Loucy (cell line): ENCODE results near the gene DPPA3.

Experiments
- H2AFZ ChIP-seq: fragments of 200-600 bp; sonication (generic); 2 replicates; pipeline ENCODE4 v1.6.0; 2016; ENCODE audit warnings: antibody characterized with exemption, mild to moderate bottlenecking, low read length, moderate library complexity
- H3F3A ChIP-seq: fragments of 200-600 bp; 2 replicates; pipeline ENCODE4 v1.6.0; 2016; ENCODE audit warnings: antibody characterized with exemption, low read depth, mild to moderate bottlenecking
- H3K27me3 ChIP-seq: fragments of 200-600 bp; sonication (generic); 2 replicates; pipeline ENCODE4 v1.6.1; 2014; ENCODE audit warnings: low read length, mild to moderate bottlenecking; ENCODE audit not compliant: insufficient read depth, poor library complexity, severe bottlenecking
- H3K36me3 ChIP-seq: fragments of 200-600 bp; sonication (generic); 2 replicates; pipeline ENCODE4 v1.6.1; 2016; ENCODE audit warnings: low read length; ENCODE audit not compliant: insufficient read depth
- H3K4me1 ChIP-seq: fragments of 200-600 bp; sonication (generic); 2 replicates; pipeline ENCODE4 v1.5.1; 2014; ENCODE audit warnings: low read length, mild to moderate bottlenecking; ENCODE audit not compliant: insufficient read depth, poor library complexity, severe bottlenecking
- H3K4me2 ChIP-seq: fragments of 200-600 bp; sonication (generic); 2 replicates; pipeline ENCODE4 v1.6.0; 2014; ENCODE audit warnings: antibody characterized with exemption, low read length, low read depth, mild to moderate bottlenecking; ENCODE audit not compliant: poor library complexity, severe bottlenecking
- H3K4me3 ChIP-seq: fragments of 200-600 bp; sonication (generic); 2 replicates; pipeline ENCODE4 v1.5.1; 2014; ENCODE audit warnings: low read length, mild to moderate bottlenecking, mixed read lengths; ENCODE audit not compliant: poor library complexity, severe bottlenecking
- H3K79me2 ChIP-seq: fragments of 200-600 bp; sonication (generic); 2 replicates; pipeline ENCODE4 v1.6.1; 2014; ENCODE audit warnings: low read length; ENCODE audit not compliant: insufficient read depth
- H3K9ac ChIP-seq: fragments of 200-600 bp; sonication (generic); 2 replicates; pipeline ENCODE4 v1.6.0; 2014; ENCODE audit warnings: mild to moderate bottlenecking, low read depth, low read length, moderate library complexity; ENCODE audit not compliant: poor library complexity, severe bottlenecking
- H3K9me2 ChIP-seq: fragments of 200-600 bp; sonication (generic); replicated peaks from 2 replicates; pipeline ENCODE4 v1.6.1; 2016; ENCODE audit warnings: low read depth, low read length, mixed read lengths
- H3K9me3 ChIP-seq: fragments of 200-600 bp; sonication (generic); 2 replicates; pipeline ENCODE4 v1.6.1; 2014; ENCODE audit warnings: mild to moderate bottlenecking, antibody characterized with exemption, low read length, low read depth; ENCODE audit not compliant: insufficient read depth
- H4K20me1 ChIP-seq: fragments of 200-600 bp; sonication (generic); 2 replicates; pipeline ENCODE4 v1.6.0; 2014; ENCODE audit warnings: antibody characterized with exemption, low read length, mild to moderate bottlenecking; ENCODE audit not compliant: insufficient read depth, poor library complexity, severe bottlenecking
- CTCF ChIP-seq: fragments of 200-600 bp; sonication (generic); conservative IDR thresholded peaks from 2 replicates; pipeline ENCODE4 v1.5.1; 2014; ENCODE audit warnings: mild to moderate bottlenecking, antibody characterized with exemption, low read length
- EZH2phosphoT487 ChIP-seq: fragments of 200-600 bp; IDR thresholded peaks from 2 replicates; pipeline ENCODE4 v1.6.1; 2018; ENCODE audit warnings: antibody characterized with exemption, mild to moderate bottlenecking, moderate library complexity, borderline replicate concordance

Gene DPPA3

GRCh38 chr12:7711133-7711532 is at the start of gene DPPA3:
TSS of gene DPPA3 (plus strand) at chr12:7711433. CDS start at chr12:7711571, 138 bp downstream.
- Histone ChIP-seq H3K4me3 (no peak within 1 kb of the TSS), H3K36me3 (no peaks in the 10 kb centered on the region), H3K27me3 (no peaks in the 10 kb centered on the region), H3K4me1 (no peaks in the 10 kb centered on the region), H3K9me3 (no peaks in the 10 kb centered on the region), H4K20me1 (no peaks in the 10 kb centered on the region), H3K9ac (no peak within 1 kb of the TSS), H3F3A (no peaks in the 10 kb centered on the region), H3K4me2 (no peak within 1 kb of the TSS), H3K79me2 (no peaks in the 10 kb centered on the region), H2AFZ (no peak within 1 kb of the TSS), H3K9me2 (no peaks in the 10 kb centered on the region)
- no peak for TF ChIP-seq CTCF
- TF ChIP-seq EZH2phosphoT487 = no peak

DNA sequence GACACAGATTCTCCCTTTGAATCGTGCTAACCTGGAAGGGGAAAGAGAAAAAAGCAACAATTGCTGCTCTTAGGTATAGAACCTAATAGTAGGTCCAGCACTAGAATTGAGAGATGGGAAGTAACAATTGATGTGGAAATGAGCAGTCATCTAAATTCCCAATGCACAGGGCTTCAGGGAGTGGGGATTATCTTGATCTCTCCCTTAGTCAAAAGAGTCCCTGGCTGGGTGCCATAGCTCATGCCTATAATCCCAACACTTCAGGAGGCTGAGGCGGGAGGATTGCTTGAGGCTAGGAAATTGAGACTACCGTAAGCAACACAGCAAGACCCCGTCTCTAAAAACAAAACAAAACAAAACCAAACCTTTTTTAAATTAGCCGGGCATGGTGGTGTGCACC is 49.5 kb upstream of the DPPA3 start:
- Histone ChIP-seq H3K36me3 (no peaks in the 10 kb centered on the region), H3K9me2 (no peaks in the 10 kb centered on the region), H3K9ac (no peak overlapping the region), H3K27me3 (no peaks in the 10 kb centered on the region), H3K4me1 (no peaks in the 10 kb centered on the region), H3K4me2 (no peak overlapping the region), H3K79me2 (no peaks in the 10 kb centered on the region), H3F3A (no peaks in the 10 kb centered on the region), H2AFZ (no peak overlapping the region), H3K4me3 (no peak overlapping the region), H3K9me3 (no peaks in the 10 kb centered on the region), H4K20me1 (no peaks in the 10 kb centered on the region)
- TF ChIP-seq CTCF (no peak), EZH2phosphoT487 (no peak)

DNA sequence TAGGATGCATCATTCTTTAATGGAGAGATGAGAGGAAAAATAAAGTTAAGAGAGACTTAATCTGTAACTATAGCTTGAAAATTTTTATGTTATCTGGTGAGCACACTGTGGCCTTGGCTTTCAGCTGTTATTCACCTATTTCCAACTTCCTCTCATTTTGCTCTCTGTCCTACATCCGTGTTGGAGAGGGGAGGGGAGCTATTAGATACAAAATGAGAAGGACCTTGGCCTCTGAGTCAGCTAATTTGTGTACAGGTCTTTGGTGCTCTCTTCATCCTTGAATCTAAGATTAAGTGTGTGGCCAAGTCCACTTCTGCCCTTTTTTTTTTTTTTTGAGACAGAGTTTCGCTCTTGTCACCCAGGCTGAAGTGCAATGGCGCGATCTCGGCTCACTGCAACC is 44.6 kb upstream of the DPPA3 start:
- Histone ChIP-seq H3K4me2 (no peak overlapping the region), H3K9ac (no peak overlapping the region), H3K9me3 (no peaks in the 10 kb centered on the region), H3K4me3 (no peak overlapping the region), H4K20me1 (no peaks in the 10 kb centered on the region), H2AFZ (no peak overlapping the region), H3K9me2 (no peaks in the 10 kb centered on the region), H3K79me2 (no peaks in the 10 kb centered on the region), H3K27me3 (no peaks in the 10 kb centered on the region), H3K4me1 (no peaks in the 10 kb centered on the region), H3F3A (no peaks in the 10 kb centered on the region), H3K36me3 (no peaks in the 10 kb centered on the region)
- TF ChIP-seq EZH2phosphoT487 = no peak
- no peak for TF ChIP-seq CTCF
